ENCODE results near the gene MAMLD1.

DNA sequence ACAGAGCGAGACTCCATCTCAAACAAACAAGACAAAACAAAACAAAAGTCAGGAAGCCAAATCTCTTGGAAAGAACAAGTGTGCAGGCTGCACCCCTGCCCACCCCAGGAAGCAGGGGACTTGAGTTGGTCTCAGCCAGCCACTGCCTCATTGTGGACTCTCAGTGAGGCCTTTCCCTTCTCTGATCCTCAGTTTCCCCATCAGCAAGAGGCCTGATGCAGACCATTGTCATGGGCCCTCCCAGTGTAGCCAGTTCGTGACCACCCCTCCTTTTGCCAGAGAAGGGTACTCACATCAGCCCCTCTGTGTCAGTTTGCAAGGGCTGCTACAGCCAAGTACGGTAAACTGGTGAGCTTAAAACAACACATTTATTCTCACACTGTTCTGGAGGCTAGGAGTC is 48.9 kb upstream of the MAMLD1 start:
- TF ChIP-seq, protein P1, sequence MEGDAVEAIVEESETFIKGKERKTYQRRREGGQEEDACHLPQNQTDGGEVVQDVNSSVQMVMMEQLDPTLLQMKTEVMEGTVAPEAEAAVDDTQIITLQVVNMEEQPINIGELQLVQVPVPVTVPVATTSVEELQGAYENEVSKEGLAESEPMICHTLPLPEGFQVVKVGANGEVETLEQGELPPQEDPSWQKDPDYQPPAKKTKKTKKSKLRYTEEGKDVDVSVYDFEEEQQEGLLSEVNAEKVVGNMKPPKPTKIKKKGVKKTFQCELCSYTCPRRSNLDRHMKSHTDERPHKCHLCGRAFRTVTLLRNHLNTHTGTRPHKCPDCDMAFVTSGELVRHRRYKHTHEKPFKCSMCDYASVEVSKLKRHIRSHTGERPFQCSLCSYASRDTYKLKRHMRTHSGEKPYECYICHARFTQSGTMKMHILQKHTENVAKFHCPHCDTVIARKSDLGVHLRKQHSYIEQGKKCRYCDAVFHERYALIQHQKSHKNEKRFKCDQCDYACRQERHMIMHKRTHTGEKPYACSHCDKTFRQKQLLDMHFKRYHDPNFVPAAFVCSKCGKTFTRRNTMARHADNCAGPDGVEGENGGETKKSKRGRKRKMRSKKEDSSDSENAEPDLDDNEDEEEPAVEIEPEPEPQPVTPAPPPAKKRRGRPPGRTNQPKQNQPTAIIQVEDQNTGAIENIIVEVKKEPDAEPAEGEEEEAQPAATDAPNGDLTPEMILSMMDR (IDR thresholded peaks at IDR 0.05; ENCODE audit: insufficient read depth, low read length, poor library complexity, severe bottlenecking) = no peak
- no peak for TF ChIP-seq EZH2phosphoT487 (conservative IDR thresholded peaks at IDR 0.05; ENCODE audit: low read length)

Measured in SU-DHL-6 (cell line).